ENCODE measurements around the gene ZNFX1.

ZNFX1 gene

DNA sequence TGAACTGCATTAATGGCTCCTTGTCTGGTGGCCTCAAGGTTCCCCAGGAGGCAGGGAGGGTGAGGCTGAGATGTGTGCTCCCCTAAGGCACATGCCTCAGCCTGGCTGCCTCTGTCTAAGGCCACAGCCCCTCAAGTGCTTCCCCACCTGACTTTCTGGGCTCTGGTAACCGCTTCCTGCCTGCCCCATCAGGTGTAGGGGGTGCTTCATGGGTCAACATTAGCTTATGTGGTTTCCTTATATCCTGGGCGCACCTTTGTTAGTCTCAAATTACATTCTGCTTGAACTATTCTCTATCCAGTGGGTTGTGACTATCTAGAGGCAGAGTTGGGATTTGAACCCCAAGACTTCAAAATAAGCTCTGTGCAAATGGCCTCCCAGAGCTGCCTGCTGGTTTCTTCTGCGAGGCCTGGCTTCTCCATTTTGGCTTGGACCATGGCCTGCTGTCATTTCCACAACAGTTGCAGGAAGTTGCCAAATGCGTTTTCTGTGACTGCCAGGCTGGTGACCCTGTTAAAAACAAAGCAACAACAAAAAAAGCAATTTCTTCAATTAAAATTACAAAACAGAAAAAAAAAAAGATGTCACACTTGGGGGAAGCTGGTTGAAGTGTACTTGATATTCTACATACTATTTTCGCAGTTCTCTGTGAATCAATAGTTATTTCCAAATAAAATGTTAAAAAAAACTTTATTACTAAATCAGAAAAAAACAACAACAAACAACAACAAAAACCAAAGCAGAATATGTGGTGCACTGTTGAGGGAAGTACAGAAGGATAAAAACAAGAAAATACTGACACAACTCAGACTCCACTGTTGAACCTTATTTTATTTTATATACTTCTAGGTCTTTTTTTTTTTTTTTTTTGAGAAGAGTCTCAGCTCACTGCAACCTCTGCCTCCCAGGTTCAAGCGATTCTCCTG is 20.0 kb upstream of the ZNFX1 start:
- Histone ChIP-seq H3K36me3 (ENCODE audit: control insufficient read depth in 2 of 2, insufficient read depth in 1 of 2, low read length in 2 of 2) (peaks cover 0 to 12% of the 10 kb centered on the region in 2 experiments; a peak in 2 of 3 replicates), H3K27ac (ENCODE audit: extremely low read depth, low read depth, low read length) (no peak overlapping the region), H3K4me3 (ENCODE audit: low read depth, low read length) (no peak overlapping the region), H3K4me1 (ENCODE audit: control insufficient read depth, insufficient read depth, low read length) (no peaks in the 10 kb centered on the region), H3K9me3 (ENCODE audit: control insufficient read depth, insufficient read depth, low read depth, low read length) (no peaks in the 10 kb centered on the region)
- CTCF ChIA-PET, result no interaction called here
- POLR2A ChIA-PET, result interaction anchor here (1.6 kb wide), 1 partner anchor 16 kb away, joined by 3 read pairs; no protein-coding TSS in a partner anchor
- no peak for TF ChIP-seq ZEB2 (tag by site-specific recombination; IDR thresholded peaks at IDR 0.05)
- TF ChIP-seq, protein P1, sequence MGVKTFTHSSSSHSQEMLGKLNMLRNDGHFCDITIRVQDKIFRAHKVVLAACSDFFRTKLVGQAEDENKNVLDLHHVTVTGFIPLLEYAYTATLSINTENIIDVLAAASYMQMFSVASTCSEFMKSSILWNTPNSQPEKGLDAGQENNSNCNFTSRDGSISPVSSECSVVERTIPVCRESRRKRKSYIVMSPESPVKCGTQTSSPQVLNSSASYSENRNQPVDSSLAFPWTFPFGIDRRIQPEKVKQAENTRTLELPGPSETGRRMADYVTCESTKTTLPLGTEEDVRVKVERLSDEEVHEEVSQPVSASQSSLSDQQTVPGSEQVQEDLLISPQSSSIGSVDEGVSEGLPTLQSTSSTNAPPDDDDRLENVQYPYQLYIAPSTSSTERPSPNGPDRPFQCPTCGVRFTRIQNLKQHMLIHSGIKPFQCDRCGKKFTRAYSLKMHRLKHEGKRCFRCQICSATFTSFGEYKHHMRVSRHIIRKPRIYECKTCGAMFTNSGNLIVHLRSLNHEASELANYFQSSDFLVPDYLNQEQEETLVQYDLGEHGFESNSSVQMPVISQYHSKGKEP (tag by site-specific recombination; IDR thresholded peaks at IDR 0.05), result no peak
- TF ChIP-seq, protein P2, sequence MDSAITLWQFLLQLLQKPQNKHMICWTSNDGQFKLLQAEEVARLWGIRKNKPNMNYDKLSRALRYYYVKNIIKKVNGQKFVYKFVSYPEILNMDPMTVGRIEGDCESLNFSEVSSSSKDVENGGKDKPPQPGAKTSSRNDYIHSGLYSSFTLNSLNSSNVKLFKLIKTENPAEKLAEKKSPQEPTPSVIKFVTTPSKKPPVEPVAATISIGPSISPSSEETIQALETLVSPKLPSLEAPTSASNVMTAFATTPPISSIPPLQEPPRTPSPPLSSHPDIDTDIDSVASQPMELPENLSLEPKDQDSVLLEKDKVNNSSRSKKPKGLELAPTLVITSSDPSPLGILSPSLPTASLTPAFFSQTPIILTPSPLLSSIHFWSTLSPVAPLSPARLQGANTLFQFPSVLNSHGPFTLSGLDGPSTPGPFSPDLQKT (IDR thresholded peaks at IDR 0.05; ENCODE audit: borderline replicate concordance, low read depth, low read length), result no peak
- TF ChIP-seq, protein P3, sequence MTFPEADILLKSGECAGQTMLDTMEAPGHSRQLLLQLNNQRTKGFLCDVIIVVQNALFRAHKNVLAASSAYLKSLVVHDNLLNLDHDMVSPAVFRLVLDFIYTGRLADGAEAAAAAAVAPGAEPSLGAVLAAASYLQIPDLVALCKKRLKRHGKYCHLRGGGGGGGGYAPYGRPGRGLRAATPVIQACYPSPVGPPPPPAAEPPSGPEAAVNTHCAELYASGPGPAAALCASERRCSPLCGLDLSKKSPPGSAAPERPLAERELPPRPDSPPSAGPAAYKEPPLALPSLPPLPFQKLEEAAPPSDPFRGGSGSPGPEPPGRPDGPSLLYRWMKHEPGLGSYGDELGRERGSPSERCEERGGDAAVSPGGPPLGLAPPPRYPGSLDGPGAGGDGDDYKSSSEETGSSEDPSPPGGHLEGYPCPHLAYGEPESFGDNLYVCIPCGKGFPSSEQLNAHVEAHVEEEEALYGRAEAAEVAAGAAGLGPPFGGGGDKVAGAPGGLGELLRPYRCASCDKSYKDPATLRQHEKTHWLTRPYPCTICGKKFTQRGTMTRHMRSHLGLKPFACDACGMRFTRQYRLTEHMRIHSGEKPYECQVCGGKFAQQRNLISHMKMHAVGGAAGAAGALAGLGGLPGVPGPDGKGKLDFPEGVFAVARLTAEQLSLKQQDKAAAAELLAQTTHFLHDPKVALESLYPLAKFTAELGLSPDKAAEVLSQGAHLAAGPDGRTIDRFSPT (tag by site-specific recombination; IDR thresholded peaks at IDR 0.05), result no peak
- TF ChIP-seq, protein P4, sequence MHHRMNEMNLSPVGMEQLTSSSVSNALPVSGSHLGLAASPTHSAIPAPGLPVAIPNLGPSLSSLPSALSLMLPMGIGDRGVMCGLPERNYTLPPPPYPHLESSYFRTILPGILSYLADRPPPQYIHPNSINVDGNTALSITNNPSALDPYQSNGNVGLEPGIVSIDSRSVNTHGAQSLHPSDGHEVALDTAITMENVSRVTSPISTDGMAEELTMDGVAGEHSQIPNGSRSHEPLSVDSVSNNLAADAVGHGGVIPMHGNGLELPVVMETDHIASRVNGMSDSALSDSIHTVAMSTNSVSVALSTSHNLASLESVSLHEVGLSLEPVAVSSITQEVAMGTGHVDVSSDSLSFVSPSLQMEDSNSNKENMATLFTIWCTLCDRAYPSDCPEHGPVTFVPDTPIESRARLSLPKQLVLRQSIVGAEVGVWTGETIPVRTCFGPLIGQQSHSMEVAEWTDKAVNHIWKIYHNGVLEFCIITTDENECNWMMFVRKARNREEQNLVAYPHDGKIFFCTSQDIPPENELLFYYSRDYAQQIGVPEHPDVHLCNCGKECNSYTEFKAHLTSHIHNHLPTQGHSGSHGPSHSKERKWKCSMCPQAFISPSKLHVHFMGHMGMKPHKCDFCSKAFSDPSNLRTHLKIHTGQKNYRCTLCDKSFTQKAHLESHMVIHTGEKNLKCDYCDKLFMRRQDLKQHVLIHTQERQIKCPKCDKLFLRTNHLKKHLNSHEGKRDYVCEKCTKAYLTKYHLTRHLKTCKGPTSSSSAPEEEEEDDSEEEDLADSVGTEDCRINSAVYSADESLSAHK (tag by site-specific recombination; IDR thresholded peaks at IDR 0.05), result peak; percentile 40; the same call in 1 of the 2 replicates
- TF ChIP-seq ZNF596 (tag by site-specific recombination; IDR thresholded peaks at IDR 0.05), result no peak
- TF ChIP-seq IKZF3 (tag by site-specific recombination; IDR thresholded peaks at IDR 0.05), result no peak
- no peak for TF ChIP-seq RBAK (tag by site-specific recombination; IDR thresholded peaks at IDR 0.05)
- no peak for TF ChIP-seq ZNF837 (tag by site-specific recombination; IDR thresholded peaks at IDR 0.05)
- TF ChIP-seq, protein P5, sequence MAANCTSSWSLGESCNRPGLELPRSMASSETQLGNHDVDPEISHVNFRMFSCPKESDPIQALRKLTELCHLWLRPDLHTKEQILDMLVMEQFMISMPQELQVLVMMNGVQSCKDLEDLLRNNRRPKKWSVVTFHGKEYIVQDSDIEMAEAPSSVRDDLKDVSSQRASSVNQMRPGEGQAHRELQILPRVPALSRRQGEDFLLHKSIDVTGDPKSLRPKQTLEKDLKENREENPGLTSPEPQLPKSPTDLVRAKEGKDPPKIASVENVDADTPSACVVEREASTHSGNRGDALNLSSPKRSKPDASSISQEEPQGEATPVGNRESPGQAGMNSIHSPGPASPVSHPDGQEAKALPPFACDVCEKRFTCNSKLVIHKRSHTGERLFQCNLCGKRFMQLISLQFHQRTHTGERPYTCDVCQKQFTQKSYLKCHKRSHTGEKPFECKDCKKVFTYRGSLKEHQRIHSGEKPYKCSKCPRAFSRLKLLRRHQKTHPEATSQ (tag by site-specific recombination; IDR thresholded peaks at IDR 0.05), result no peak
- TF ChIP-seq, protein P6, sequence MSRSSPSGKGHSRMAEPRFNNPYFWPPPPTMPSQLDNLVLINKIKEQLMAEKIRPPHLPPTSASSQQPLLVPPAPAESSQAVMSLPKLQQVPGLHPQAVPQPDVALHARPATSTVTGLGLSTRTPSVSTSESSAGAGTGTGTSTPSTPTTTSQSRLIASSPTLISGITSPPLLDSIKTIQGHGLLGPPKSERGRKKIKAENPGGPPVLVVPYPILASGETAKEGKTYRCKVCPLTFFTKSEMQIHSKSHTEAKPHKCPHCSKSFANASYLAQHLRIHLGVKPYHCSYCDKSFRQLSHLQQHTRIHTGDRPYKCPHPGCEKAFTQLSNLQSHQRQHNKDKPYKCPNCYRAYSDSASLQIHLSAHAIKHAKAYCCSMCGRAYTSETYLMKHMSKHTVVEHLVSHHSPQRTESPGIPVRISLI (tag by site-specific recombination; IDR thresholded peaks at IDR 0.05), result peak; percentile 52; the same call in 1 of the 2 replicates
- TF ChIP-seq, protein P7, sequence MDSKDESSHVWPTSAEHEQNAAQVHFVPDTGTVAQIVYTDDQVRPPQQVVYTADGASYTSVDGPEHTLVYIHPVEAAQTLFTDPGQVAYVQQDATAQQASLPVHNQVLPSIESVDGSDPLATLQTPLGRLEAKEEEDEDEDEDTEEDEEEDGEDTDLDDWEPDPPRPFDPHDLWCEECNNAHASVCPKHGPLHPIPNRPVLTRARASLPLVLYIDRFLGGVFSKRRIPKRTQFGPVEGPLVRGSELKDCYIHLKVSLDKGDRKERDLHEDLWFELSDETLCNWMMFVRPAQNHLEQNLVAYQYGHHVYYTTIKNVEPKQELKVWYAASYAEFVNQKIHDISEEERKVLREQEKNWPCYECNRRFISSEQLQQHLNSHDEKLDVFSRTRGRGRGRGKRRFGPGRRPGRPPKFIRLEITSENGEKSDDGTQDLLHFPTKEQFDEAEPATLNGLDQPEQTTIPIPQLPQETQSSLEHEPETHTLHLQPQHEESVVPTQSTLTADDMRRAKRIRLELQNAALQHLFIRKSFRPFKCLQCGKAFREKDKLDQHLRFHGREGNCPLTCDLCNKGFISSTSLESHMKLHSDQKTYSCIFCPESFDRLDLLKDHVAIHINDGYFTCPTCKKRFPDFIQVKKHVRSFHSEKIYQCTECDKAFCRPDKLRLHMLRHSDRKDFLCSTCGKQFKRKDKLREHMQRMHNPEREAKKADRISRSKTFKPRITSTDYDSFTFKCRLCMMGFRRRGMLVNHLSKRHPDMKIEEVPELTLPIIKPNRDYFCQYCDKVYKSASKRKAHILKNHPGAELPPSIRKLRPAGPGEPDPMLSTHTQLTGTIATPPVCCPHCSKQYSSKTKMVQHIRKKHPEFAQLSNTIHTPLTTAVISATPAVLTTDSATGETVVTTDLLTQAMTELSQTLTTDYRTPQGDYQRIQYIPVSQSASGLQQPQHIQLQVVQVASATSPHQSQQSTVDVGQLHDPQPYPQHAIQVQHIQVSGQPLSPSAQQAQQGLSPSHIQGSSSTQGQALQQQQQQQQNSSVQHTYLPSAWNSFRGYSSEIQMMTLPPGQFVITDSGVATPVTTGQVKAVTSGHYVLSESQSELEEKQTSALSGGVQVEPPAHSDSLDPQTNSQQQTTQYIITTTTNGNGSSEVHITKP (tag by site-specific recombination; IDR thresholded peaks at IDR 0.05), result peak; percentile 36; the same call in 1 of the 2 replicates

Measured in HEK293 (cell line).